A673 (cell line): ENCODE results near the gene MPEG1. TPM values are rescaled to one million over a fixed set of nuclear protein-coding genes. Genes with fewer than 3 reads are reported as not detected.

ENCODE experiments used
- BruUV-seq: library from RNA; stranded (reverse); fragments of 400-500 nt; replicated peaks from 2 replicates; lab custom pipeline; 2021; lab: Mats Ljungman, UMichigan
- CTCF ChIA-PET: fragments of 300-600 bp; sonication (Branson Sonifier 250); formaldehyde crosslinking; loops from one replicate; lab custom pipeline; 2022; ENCODE audit warnings: antibody characterized with exemption; lab: Charles Lee
- POLR2A ChIA-PET: fragments of 300-600 bp; sonication (Branson Sonifier 250); formaldehyde crosslinking; loops from one replicate; lab custom pipeline; 2022; ENCODE audit warnings: antibody characterized with exemption; ENCODE audit not compliant: low non-redundant PET; lab: Charles Lee
- DNase-seq: peaks from one replicate; pipeline ENCODE4 v3.0.0-alpha.2; 2015; ENCODE audit warnings: low spot score
- H3K27ac ChIP-seq: fragments of 200-600 bp; sonication (generic); 2 replicates; pipeline ENCODE4 v1.5.1; 2016; ENCODE audit warnings: mixed run types, low read depth, mild to moderate bottlenecking, mixed read lengths, antibody characterized with exemption, low read length; ENCODE audit not compliant: poor library complexity, severe bottlenecking
- H3K27me3 ChIP-seq: fragments of 200-600 bp; sonication (generic); replicated peaks from 2 replicates; pipeline ENCODE4 v1.6.1; 2017; ENCODE audit warnings: mixed run types, low read depth, mild to moderate bottlenecking, mixed read lengths, antibody characterized with exemption, low read length; ENCODE audit not compliant: insufficient read depth, poor library complexity
- H3K36me3 ChIP-seq: fragments of 200-600 bp; sonication (generic); 2 replicates; pipeline ENCODE4 v1.6.1; 2016; ENCODE audit warnings: mixed run types, mild to moderate bottlenecking, mixed read lengths, antibody characterized with exemption, low read length; ENCODE audit not compliant: insufficient read depth, poor library complexity, severe bottlenecking
- H3K4me1 ChIP-seq: fragments of 200-600 bp; sonication (generic); 2 replicates; pipeline ENCODE4 v1.6.1; 2017; ENCODE audit warnings: mixed run types, mild to moderate bottlenecking, mixed read lengths, antibody characterized with exemption, low read length; ENCODE audit not compliant: insufficient read depth, poor library complexity, severe bottlenecking
- H3K4me3 ChIP-seq: fragments of 200-600 bp; sonication (generic); 2 replicates; pipeline ENCODE4 v1.5.1; 2016; ENCODE audit warnings: low read depth, mixed run types, mild to moderate bottlenecking, mixed read lengths, low read length; ENCODE audit not compliant: poor library complexity, severe bottlenecking
- H3K9me3 ChIP-seq: fragments of 200-600 bp; sonication (generic); 2 replicates; pipeline ENCODE4 v1.6.1; 2016; ENCODE audit warnings: mixed run types, low read depth, mild to moderate bottlenecking, mixed read lengths, antibody characterized with exemption, low read length; ENCODE audit not compliant: poor library complexity, severe bottlenecking
- CTCF ChIP-seq: fragments of 300-800, 200-600 bp; sonication (generic); conservative IDR thresholded peaks from 2 replicates; pipeline ENCODE4 v1.5.1; 2017; ENCODE audit warnings: low read depth, mild to moderate bottlenecking, antibody characterized with exemption, low read length, moderate library complexity, mixed read lengths
- EZH2 ChIP-seq: fragments of 200-600 bp; sonication (generic); IDR thresholded peaks from 2 replicates; pipeline ENCODE4 v1.6.1; 2017; ENCODE audit warnings: borderline replicate concordance, low read depth, mild to moderate bottlenecking, mixed read lengths, antibody characterized with exemption, low read length; ENCODE audit not compliant: poor library complexity, severe bottlenecking
- intact Hi-C: fragments of 100-400 bp; cut with micrococcal nuclease; formaldehyde crosslinking; loops from one replicate; pipeline ENCODE4 v1.10.0; 2022; ENCODE audit not compliant: unreplicated experiment
- total RNA-seq: library from RNA; stranded (reverse); gene quantifications from 2 replicates; pipeline ENCODE4 v1.2.3, GENCODE V29; 2021

MPEG1 gene
- total RNA-seq, 1 experiment from 2014 or later = not detected

GRCh38 chr11:59199546-59200422 lies 12.9 kb downstream of the MPEG1 start:
- DNase-seq = no peak
- POLR2A ChIA-PET = no interaction called here
- no peak overlapping the region for H3K4me3 ChIP-seq
- intact Hi-C loops = loop anchor here (10.0 kb wide), 1 partner anchor 355 kb away; no protein-coding TSS in a partner anchor
- peaks cover 38% of the 10 kb centered on the region for H3K4me1 ChIP-seq
- H3K27ac ChIP-seq = no peak overlapping the region
- H3K27me3 ChIP-seq = no peaks in the 10 kb centered on the region
- CTCF ChIA-PET = interaction anchor here (0.9 to 1.1 kb wide), 2 partner anchors 14 to 28 kb away, joined by 4 to 10 read pairs; partner anchors contain the start of gene DTX4
- no TSS peak for BruUV-seq
- TF ChIP-seq CTCF = no peak
- no peak for TF ChIP-seq EZH2
- no peaks in the 10 kb centered on the region for H3K9me3 ChIP-seq
- no peaks in the 10 kb centered on the region for H3K36me3 ChIP-seq

GRCh38 chr11:59198726-59199125 lies 14.0 kb downstream of the MPEG1 start:
- no peaks in the 10 kb centered on the region for H3K27me3 ChIP-seq
- H3K9me3 ChIP-seq = no peaks in the 10 kb centered on the region
- H3K4me1 ChIP-seq = peaks cover 38% of the 10 kb centered on the region
- no peak overlapping the region for H3K4me3 ChIP-seq
- intact Hi-C loops = loop anchor here (10.0 kb wide), 1 partner anchor 356 kb away; no protein-coding TSS in a partner anchor
- DNase-seq = no peak
- no peaks in the 10 kb centered on the region for H3K36me3 ChIP-seq
- H3K27ac ChIP-seq = no peak overlapping the region
- POLR2A ChIA-PET = no interaction called here
- CTCF ChIA-PET = no interaction called here
- BruUV-seq = no TSS peak
- TF ChIP-seq CTCF = no peak
- TF ChIP-seq EZH2 = no peak

- TF ChIP-seq CTCF (no peak), EZH2 (no peak)
- Histone ChIP-seq H3K27me3 (no peaks in the 10 kb centered on the region), H3K27ac (no peak overlapping the region), H3K36me3 (no peaks in the 10 kb centered on the region), H3K4me1 (peaks cover 38% of the 10 kb centered on the region), H3K4me3 (no peak overlapping the region), H3K9me3 (no peaks in the 10 kb centered on the region)
- intact Hi-C loops = loop anchor here (10.0 kb wide), 1 partner anchor 357 kb away; no protein-coding TSS in a partner anchor
- ChIA-PET CTCF (interaction anchor here (1.1 kb wide), 1 partner anchor 12 kb away, joined by 6 read pairs; no protein-coding TSS in a partner anchor), POLR2A (no interaction called here)
- BruUV-seq = no TSS peak
- peak; percentile 89 for DNase-seq
These were observed 14.7 kb downstream of the MPEG1 start for GRCh38 chr11:59197991-59198390.
